NCI-H2227 (cell line): ENCODE measurements around the gene NXT2.
"Not testable (repeated sequence)": the region's sequence is repeated elsewhere in the genome, so short reads cannot be mapped to it uniquely, and the experiment has no call there.

Experiments used
- DNase-seq: peaks from one replicate; lab custom pipeline; 2025; ENCODE audit not compliant: unreplicated experiment; lab: John Stamatoyannopoulos, UW

Gene NXT2

DNA sequence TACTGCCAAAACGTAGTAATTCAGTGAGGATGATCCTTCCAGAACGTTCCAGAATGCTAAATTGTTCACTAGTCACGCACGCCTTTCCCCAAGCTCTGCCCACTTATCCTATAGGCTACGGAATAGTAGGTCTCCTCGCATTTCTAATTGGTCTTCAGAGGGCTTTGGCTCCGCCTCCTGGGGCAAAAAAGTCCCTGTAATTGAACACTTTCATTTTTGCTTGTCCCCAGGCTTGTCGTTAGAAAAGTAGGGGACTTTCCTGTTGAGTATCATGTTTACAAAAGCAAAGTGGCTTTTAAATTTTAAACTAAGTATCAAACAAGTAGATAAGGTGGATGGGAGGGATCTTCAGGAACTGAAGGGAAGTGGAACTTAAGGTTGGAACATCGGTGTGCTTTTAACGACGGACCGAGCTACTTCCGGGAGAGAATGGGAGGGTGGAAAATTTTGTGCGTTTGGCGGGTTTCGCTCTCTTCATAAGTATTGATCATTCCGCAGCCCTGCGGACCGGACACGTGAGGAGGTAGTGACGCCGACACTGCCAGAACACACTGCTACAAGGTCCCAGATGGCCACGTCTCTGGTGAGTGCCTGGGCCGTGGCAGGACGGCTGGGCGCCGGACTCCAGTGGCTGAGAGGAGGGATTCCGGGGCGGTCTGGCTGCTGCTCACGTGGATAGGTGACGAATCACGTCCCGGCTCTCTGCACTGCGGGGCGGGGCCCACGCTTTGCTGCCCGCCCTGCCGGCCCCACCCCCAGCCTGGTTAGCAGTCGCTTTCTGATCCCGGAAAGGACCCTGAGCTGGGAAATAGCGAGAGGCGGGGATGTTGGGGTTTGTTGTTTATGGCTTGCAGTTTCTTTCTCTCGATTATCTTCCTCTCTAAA is at the start of gene NXT2:
Gene NXT2 (plus strand): TSS at position 406 of the 885 bp plus-strand sequence. CDS start 163 bp downstream, at position 569.
- peak; percentile 95 for DNase-seq

DNA sequence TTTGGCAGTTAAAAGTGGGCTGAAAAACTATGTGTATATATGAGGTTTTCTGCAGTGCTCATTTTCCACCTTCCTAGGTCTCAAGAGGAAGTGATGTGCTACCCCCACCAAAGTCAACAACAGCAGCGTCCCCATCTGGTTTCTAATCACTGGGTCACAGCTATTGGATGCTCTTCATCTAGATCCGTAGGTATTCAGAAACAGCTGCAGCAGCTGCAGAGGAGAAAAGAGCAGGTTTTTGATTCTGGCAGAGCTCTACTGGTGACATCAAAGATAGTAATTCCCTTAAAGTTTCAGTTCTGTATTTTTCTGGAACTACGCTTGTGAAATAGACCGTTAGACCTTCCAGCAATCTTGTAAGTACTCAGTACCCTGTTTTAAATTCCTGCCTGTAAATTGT is 49.0 kb upstream of the NXT2 start:
- no peak for DNase-seq

DNA sequence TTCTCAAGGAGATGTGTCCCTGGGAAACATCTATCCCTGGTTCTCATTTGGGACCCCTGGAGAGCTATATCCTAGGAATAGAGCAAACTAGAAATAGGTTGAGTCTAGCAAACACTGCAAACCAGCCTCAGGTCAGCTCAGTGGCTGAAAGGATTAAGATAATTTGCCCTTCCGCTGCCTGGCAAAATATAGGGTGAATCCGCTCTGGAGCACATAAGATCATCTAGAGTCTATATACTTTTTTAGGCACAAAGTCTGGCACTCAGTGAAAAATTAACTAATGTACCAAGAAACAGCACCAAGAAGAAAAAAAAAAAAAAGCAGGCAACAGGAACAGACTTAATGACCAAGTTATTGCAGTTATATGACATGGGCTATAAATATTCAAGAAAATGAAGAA is 47.5 kb upstream of the NXT2 start:
- DNase-seq: no peak

DNA sequence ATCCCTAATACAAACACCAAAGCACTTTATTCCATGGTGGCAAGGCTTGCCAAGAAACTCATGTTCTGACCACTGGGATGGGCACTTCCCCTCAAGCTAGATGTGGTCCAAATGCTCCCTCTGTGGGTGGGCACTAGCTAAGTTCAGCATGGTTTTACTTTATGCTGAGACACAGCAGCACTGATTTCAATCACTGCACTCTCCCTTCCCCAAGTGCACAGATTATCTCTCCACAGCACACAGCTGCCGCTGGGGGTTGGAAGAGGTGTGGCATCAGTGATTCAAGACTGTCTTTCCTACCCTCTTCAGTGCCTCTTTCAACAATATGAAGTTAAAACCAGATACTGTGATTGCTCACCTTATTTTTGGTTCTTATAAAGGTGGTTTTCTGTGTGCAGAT is 38.2 kb upstream of the NXT2 start:
- DNase-seq: no peak

DNA sequence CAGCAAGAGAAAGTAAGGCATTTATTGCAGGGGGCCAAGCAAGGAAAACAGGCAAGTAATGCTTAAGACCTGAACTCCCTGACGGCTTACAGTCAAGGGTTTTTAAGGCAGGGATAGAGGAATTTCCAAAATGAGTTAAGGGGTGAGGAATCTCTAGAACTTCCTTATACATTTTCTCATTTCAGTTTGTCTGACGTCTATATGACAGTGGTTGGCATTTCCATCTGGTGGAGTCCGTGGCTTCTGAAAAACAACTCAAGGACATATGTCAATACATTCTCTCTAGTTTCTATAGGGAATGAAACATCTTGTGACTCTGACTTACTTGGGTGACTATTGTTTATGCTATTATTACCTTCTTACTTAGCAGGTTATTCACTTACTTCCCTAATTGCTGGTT is 35.5 kb upstream of the NXT2 start:
- no peak for DNase-seq

DNA sequence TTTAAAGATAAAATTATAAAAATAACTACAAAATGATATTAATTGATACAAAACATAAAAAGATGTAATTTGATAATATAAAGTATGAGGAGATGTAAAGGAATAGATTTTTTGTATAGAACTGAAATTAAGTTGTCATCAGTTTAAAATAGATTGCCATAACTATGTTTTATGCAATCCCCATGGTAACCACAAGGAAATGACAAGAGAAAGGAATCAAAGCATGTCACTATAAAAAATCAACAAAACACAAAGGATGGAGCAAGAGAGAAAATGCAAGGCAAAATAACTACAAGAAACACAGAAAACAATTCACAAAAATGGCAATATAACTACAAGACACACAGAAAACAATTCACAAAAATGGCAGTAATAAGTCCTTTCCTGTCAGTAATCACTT is 27.7 kb upstream of the NXT2 start:
- DNase-seq: no peak

DNA sequence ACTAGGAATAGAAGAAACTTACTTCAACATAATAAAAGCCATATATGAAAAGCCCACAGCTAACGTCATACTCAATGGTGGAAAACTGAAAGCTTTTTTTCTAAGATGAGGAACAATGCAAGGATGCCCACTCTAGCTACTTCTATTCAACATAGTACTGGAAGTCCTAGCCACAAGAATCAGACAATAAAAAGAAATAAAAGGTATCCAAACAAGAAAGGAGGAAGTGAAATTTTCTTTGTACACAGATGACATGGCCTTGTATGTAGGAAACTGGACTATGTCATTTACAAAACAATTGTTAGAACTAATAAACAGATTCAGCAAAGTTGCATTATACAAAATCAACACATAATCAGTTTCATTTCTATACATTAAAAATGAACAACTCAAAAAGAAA is 25.5 kb upstream of the NXT2 start:
- DNase-seq: no peak

DNA sequence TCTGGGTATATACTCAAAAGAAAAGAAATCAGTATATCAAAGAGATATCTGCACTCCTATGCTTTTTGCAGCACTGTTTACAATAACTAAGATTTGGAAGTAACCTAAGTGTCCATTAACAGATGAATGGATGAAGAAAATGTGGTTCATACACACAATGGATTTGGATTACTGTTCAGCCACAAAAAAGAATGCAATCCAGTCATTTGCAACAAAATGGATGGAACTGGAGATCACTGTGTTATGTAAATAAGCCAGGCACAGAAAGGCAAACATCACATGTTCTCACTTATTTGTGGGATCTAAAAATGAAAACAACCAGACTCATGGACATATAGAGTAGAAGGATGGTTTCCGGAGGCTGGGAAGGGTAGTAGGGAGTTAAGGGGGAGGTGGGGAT is 17.6 kb upstream of the NXT2 start:
- DNase-seq: no peak

DNA sequence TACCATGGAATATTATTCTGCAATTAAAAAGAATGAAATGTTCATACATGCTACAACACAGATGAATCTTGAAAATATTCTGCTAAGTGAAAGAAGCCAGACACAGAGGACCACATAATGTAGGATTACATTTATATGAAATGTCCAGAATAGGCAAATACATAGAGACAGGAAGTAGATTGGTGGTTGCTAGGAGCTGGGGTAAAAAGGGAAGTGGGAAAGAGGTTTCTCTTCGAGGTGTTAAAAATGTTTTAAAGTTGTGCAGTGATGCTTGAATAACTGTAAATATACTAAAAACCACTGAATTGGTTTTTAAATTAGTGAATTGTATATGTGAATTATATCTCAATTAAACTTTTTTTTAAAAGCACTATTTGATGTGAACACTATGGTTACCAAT is 3.6 kb upstream of the NXT2 start:
- DNase-seq: no peak

DNA sequence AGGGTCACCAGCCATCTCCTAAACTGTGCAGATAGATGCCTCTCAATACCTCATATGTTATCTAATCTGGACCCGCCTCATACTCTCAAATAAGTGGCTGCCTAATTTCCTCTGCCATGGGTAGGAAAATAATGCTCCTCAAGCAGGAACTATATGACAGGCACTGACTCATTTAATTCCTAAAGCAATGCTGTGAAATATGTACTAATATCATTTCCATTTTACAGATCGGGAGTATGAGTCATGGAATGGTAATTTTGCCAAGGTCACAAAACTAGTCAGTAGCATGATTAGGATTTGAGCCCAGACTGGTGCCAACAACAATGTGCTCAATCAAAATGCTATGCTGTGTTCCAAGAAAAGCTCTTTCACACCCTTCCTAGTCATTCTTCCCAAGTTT is 3.0 kb upstream of the NXT2 start:
- DNase-seq: no peak

DNA sequence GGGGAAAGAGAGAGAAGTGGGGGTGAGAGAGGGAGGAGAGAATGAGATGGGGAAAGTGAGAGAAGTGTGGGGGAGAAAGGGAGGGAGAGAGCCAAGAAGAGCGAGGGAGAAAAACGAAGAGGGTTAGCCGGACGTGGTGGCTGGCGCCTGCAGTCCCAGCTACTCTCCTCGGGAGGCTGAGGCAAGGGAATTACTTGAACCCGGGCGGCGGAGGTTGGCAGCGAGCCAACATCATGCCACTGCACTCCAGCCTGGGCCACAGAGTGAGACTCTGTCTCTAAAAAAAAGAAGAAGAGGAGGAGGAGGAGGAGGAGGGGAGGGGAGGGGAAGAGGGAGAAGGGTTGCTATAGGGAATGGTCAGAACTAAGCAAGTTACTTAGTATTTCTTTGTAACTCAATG is 1.7 kb upstream of the NXT2 start:
- DNase-seq: no peak

DNA sequence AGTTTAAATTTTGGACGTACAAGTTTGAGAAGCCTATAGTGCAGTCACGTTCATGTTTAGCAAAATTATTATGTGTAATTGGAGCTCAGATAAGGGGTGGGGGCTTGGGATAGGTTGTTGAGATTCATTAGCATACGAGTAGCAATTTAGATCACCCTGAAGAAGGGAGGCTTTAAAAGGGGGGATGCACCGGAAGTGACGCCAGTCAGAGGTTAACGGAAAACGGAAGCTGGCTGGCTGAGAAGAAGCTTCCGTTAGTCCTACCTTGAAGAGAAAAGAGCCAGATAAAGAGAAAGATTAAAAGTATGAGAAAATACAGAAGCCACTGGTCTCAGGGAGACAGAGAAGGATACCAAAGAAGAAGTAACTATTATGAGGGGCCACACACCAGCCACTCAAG is 1.1 kb upstream of the NXT2 start:
- peak; percentile 78 for DNase-seq

DNA sequence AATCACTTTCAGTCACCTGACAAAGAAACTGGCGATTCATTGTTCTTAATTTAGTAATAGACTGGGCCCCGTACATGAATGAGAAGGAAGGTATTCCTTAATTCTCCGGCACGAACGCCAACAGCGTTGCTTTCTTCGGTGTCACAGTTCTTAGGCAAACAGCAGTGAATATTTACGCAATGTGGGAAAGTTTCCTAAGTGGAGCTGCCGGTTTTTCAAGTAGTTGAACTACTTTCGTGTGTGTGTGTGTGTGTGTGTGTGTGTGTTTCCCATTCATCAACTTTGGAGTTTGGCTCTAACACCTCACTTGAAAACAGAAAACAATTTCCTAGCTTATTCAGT is 651 bp downstream of the NXT2 start:
- no peak for DNase-seq

DNA sequence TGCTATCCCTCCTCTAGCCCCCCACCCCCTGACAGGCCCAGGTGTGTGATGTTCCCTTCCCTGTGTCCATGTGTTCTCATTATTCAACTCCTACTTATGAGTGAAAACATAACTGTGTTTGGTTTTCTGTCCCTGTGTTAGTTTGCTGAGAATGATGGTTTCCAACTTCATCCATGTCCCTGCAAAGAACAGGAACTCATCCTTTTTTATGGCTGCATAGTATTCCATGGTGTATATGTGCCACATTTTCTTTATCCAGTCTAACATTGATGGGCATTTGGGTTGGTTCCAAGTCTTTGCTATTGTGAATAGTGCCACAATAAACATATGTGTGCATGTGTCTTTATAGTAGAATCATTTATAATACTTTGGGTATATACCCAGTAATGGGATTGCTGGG is 2.4 kb downstream of the NXT2 start:
- not testable (repeated sequence) for DNase-seq

DNA sequence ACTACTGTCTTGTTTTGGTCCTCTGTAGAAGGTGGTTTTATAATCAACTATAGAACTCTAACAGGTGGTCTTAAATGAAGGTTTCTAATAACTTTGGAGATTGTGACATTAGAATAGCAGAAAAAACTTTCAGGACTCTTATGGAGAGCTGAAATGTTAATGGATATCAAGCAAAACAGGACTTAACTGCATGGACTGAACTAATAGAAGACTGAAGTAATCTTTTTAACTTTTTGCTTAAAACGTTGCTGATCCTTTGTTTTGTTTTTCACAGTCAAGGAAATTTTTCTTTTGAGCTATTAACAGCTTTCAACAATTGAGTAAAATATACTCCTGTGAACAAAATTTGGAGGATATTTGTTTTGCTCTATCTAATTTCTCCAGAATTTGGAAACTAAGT is 17.2 kb downstream of the NXT2 start:
- no peak for DNase-seq

DNA sequence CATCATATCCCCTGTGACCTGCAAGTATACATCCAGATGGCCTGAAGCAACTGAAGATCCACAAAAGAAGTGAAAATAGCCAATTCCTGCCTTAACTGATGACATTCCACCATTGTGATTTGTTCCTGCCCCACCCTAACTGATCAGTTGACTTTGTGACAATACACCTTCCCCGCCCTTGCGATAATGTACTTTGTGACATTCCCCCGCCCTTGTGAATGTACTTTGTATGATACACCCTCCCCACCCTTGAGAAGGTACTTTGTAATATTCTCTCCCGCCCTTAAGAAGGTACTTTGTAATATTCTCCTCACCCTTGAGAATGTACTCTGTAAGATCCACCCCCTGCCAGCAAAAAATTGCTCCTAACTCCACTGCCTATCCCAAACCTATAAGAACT is 39.4 kb downstream of the NXT2 start:
- not testable (repeated sequence) for DNase-seq

DNA sequence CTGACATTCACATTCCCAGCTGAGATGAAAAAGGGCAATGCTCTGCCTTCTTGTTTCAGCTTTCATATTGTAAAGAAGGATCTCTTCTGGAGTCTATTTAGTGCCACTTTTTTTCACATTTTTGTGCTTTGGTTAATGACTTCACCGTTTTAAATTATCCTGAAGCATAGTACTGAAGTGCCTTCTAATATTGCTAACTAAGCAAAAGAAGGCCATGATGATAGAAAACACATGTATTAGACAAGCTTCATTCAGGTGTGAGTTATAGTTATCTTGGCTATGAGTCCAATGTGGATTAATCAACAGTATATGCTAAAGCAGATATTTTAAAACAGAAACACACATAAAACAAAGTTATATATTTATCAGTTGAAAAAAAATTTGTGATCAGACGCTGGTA is 40.4 kb downstream of the NXT2 start:
- DNase-seq: no peak

DNA sequence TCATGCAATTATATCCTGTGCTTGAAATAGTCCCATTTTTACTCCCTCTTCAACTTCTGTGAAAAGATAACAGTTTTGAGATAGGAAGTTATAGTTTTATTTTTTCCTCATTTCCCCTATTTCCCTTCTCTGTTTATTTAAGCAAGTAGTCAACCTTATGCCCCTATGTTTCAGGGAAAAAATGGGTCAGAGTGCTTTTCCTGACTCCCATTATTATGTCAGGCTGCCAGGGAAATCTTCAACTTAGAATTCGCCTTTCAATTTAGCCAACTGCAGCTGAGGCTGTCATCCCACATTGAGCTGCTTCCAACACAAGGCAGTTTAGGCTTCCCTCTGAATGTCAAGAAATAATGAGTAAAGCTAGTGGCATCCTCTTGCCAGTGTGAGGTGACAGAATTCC is 42.3 kb downstream of the NXT2 start:
- no peak for DNase-seq

DNA sequence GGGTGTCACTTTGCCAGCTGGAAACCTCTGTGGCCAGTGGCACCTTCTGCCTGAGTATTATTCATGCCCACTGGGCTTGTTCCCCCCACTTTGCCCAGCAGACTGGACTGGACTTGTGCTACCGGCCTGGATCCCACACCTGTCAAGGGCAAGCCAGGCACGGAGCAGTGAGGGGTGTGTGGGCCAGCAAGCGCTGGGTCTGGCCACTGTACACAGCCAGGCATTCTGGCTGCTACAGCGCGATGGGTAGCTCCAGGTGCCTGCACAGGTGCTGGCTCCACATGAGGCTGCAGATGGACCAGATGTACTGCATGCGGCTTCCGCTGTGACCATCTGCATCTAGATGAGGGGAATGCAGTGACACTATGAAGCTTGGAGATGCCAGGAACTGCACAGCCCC is 48.8 kb downstream of the NXT2 start:
- DNase-seq: no peak

DNA sequence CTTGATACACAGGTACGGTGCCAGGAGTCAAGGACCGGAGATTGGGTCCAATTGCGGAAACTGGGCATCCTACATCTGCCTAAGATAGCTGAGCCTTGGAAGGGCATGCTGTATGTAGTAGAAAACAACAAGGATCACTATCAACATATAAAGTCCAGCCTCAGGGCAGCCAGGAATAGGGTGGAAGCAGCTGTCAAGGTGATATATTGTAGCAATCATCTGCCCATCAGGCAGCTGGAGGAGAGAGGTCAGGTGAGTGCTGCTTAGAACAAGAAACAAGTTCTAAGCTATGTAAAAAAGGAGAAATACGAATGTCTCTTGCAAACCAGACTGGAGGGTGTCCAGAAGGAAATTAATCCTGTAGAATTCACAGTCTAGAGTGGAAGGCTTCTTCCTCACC is 53.5 kb downstream of the NXT2 start:
- no peak for DNase-seq
